Limb (tissue), 2 donors: ENCODE measurements around the gene RBM7.

ENCODE experiments used
- DNase-seq, 2 donors: peaks; one replicate each; pipeline ENCODE4 v3.0.0-alpha.2; 2016; ENCODE audit errors: extremely low spot score in 2 of 2

The RBM7 gene

GRCh38 chr11:114447892-114448291, 47.4 kb downstream of the RBM7 start:
- DNase-seq: no peak

- no peak for DNase-seq
These were observed 48.5 kb downstream of the RBM7 start for GRCh38 chr11:114448749-114449482.

DNA sequence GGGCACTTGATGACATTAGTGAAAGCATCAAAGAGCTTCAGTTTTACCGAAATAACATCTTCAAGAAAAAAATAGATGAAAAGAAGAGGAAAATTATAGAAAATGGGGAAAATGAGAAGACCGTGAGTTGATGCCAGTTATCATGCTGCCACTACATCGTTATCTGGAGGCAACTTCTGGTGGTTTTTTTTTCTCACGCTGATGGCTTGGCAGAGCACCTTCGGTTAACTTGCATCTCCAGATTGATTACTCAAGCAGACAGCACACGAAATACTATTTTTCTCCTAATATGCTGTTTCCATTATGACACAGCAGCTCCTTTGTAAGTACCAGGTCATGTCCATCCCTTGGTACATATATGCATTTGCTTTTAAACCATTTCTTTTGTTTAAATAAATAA, 49.4 kb downstream of the RBM7 start:
- DNase-seq: no peak

GRCh38 chr11:114452399-114452798, 51.9 kb downstream of the RBM7 start:
- DNase-seq: no peak
